GM12878 (cell line): Measurements from ENCODE around the gene CREBRF. TPM values are rescaled to one million over a fixed set of nuclear protein-coding genes. Genes with fewer than 3 reads are reported as not detected.
"Not testable (repeated sequence)": the region's sequence is repeated elsewhere in the genome, so short reads cannot be mapped to it uniquely, and the experiment has no call there.

ENCODE experiments used
- ATAC-seq: fragments of 200-7000 bp; cut with Tn5 transposase; 3 replicates; pipeline ENCODE4 v1.9.1; 2020; ENCODE audit warnings: mild to moderate bottlenecking, moderate library complexity
- BruUV-seq: library from RNA; stranded (reverse); fragments of 400-500 nt; replicated peaks from 2 replicates; lab custom pipeline; 2021; lab: Mats Ljungman, UMichigan
- CTCF ChIA-PET: fragments of 300-600 bp; sonication (Branson Sonifier 250); formaldehyde crosslinking; extraction: SDS; loops from one replicate; lab custom pipeline; 2021; ENCODE audit warnings: inconsistent platforms; lab: Yijun Ruan, JAX
- POLR2A ChIA-PET: fragments of 350-600 bp; formaldehyde crosslinking; extraction: SDS; loops from one replicate; lab custom pipeline; 2021; ENCODE audit warnings: inconsistent platforms; lab: Charles Lee
- RAD21 ChIA-PET: fragments of 300-600 bp; sonication (Branson Sonifier 250); formaldehyde crosslinking; loops from one replicate; lab custom pipeline; 2023; ENCODE audit warnings: antibody characterized with exemption; ENCODE audit not compliant: unreplicated experiment; lab: Charles Lee
- SMC1A ChIA-PET: fragments of 300-600 bp; sonication (Branson Sonifier 250); formaldehyde crosslinking; loops from one replicate; lab custom pipeline; 2023; ENCODE audit not compliant: unreplicated experiment, uncharacterized antibody; lab: Charles Lee
- DNase-seq: peaks from one replicate; pipeline ENCODE4 v3.0.0-alpha.2; 2011; ENCODE audit warnings: low read depth, low spot score
- FAIRE-seq: peaks from 3 replicates; lab custom pipeline; 2011; peaks lifted over from hg19 to GRCh38; lab: Jason Lieb, UNC
- H2AFZ ChIP-seq: 2 replicates; pipeline ENCODE4 v1.6.0; 2011; ENCODE audit warnings: low read depth, low read length, control low read depth; ENCODE audit not compliant: control insufficient read depth
- H3K27ac ChIP-seq: 2 replicates; pipeline ENCODE4 v1.5.1; 2011; ENCODE audit warnings: control low read depth; ENCODE audit not compliant: control insufficient read depth, insufficient read depth
- H3K27me3 ChIP-seq, 2 experiments: replicated peaks in 1 of 2; 2 replicates each; pipeline versions ENCODE4 v1.6.0 to v1.6.1; 2011; ENCODE audit warnings: low read length in 1 of 2; ENCODE audit not compliant: control insufficient read depth in 2 of 2, insufficient read depth in 2 of 2
- H3K36me3 ChIP-seq, 2 experiments: 2 replicates each; pipeline ENCODE4 v1.5.1; 2011; ENCODE audit warnings: low read length in 1 of 2; ENCODE audit not compliant: control insufficient read depth in 2 of 2, insufficient read depth in 2 of 2
- H3K4me1 ChIP-seq: 2 replicates; pipeline ENCODE4 v1.6.1; 2011; ENCODE audit warnings: mild to moderate bottlenecking, low read length, moderate library complexity, mixed read lengths; ENCODE audit not compliant: control insufficient read depth, insufficient read depth
- H3K4me2 ChIP-seq: 2 replicates; pipeline ENCODE4 v1.6.0; 2011; ENCODE audit warnings: control low read depth; ENCODE audit not compliant: control insufficient read depth, insufficient read depth
- H3K4me3 ChIP-seq: fragments of 200-600 bp; sonication (generic); 2 replicates; pipeline ENCODE4 v1.5.1; 2016
- H3K79me2 ChIP-seq: 2 replicates; pipeline ENCODE4 v1.6.0; 2011; ENCODE audit warnings: low read length; ENCODE audit not compliant: control insufficient read depth, insufficient read depth
- H3K9ac ChIP-seq: 2 replicates; pipeline ENCODE4 v1.8.0; 2011; ENCODE audit warnings: low read length, control low read depth, mixed read lengths; ENCODE audit not compliant: control insufficient read depth, insufficient read depth
- H3K9me3 ChIP-seq: replicated peaks from 3 replicates; pipeline ENCODE4 v1.5.1; 2011; ENCODE audit warnings: mild to moderate bottlenecking, low read length; ENCODE audit not compliant: control insufficient read depth, insufficient read depth
- H4K20me1 ChIP-seq: 2 replicates; pipeline ENCODE4 v1.6.0; 2011; ENCODE audit not compliant: control insufficient read depth, insufficient read depth
- DPF2 ChIP-seq: fragments of 450-650 bp; IDR thresholded peaks from 2 replicates; pipeline ENCODE4 v1.6.1; 2017; ENCODE audit warnings: mild to moderate bottlenecking
- ETV6 ChIP-seq, 2 experiments: fragments of 450-650 bp in 1 of 2; IDR thresholded peaks in 1 of 2; conservative IDR thresholded peaks in 1 of 2; 2 replicates each; pipeline ENCODE4 v1.6.1; 2014; ENCODE audit warnings: antibody characterized with exemption in 1 of 2, borderline replicate concordance in 1 of 2, low read depth in 1 of 2, mild to moderate bottlenecking in 1 of 2, moderate library complexity in 1 of 2
- MTA3 ChIP-seq: IDR thresholded peaks from 2 replicates; pipeline ENCODE4 v1.6.1; 2012; ENCODE audit warnings: low read length, inconsistent platforms, borderline replicate concordance
- MYB ChIP-seq: fragments of 150-350 bp; IDR thresholded peaks from 2 replicates; pipeline ENCODE4 v1.6.1; 2014; ENCODE audit warnings: mild to moderate bottlenecking, low read depth, low read length, borderline replicate concordance
- NFYB ChIP-seq: IDR thresholded peaks from 2 replicates; pipeline ENCODE4 v1.6.1; 2011; ENCODE audit warnings: low read depth, mild to moderate bottlenecking, low read length, improper control_type of control experiment, moderate library complexity; ENCODE audit not compliant: insufficient read depth
- RAD21 ChIP-seq: IDR thresholded peaks from 2 replicates; pipeline ENCODE4 v1.6.1; 2011; ENCODE audit warnings: mild to moderate bottlenecking, low read depth, low read length, moderate library complexity; ENCODE audit not compliant: insufficient read depth
- STAT3 ChIP-seq: IDR thresholded peaks from 2 replicates; pipeline ENCODE4 v1.6.1; 2011; ENCODE audit warnings: low read depth, low read length, improper control_type of control experiment
- WGBS: methylation state at CpG from one replicate; pipeline ENCODE4 v1.1.6; 2016; ENCODE audit warnings: low lambda C conversion rate; ENCODE audit not compliant: insufficient replicate concordance, insufficient coverage; ENCODE audit errors: missing lambda C conversion rate; 5-methylcytosine and 5-hydroxymethylcytosine counted together
- in situ Hi-C: fragments of 300-500 bp; cut with MboI; formaldehyde crosslinking; loops from 9 replicates; pipeline ENCODE4 v1.14.3; 2018; ENCODE audit warnings: mixed read lengths
- intact Hi-C: fragments of 100-400 bp; cut with micrococcal nuclease; formaldehyde crosslinking; loops from one replicate; pipeline ENCODE4 v1.14.2; 2022; ENCODE audit not compliant: unreplicated experiment
- polyA plus RNA-seq, 11 experiments: library from polyadenylated mRNA; depleted of rRNA in 4 of 11; unstranded in 6 of 11; stranded (reverse) in 5 of 11; fragments of >200 nt; fragmentation: Nextera tagmentation in 4 of 11; fragmentation: Illumina TruSeq in 1 of 11; extraction: Ambion mirVana in 4 of 11; extraction: Trizol in 1 of 11; gene quantifications; 1 replicate in 1 of 11; 2 replicates in 10 of 11; pipeline versions ENCODE4 v1.2.1 to v1.2.3, GENCODE V29; 2011 to 2016; ENCODE audit warnings: inconsistent platforms in 2 of 11, missing spikeins in 2 of 11, low read depth in 1 of 11
- total RNA-seq, 4 experiments: library from RNA; depleted of rRNA in 3 of 4; stranded (reverse); fragments of >200 nt in 3 of 4; fragmentation: Illumina TruSeq in 1 of 4; extraction: Trizol in 1 of 4; gene quantifications; 2 replicates each; pipeline versions ENCODE4 v1.2.1 to v1.2.3, GENCODE V29; 2013 to 2021
- TF ChIP-seq, protein P1 (sequence below): fragments of 450-650 bp; IDR thresholded peaks from 2 replicates; pipeline ENCODE4 v1.6.1; 2016; ENCODE audit warnings: mild to moderate bottlenecking
- TF ChIP-seq, protein P2 (sequence below): IDR thresholded peaks from 2 replicates; pipeline ENCODE4 v1.6.1; 2011; ENCODE audit warnings: borderline replicate concordance, low read depth, mild to moderate bottlenecking, moderate library complexity, mixed read lengths, low read length; ENCODE audit not compliant: insufficient read depth; ENCODE audit errors: extremely low read length

Gene CREBRF
- total and polyA plus RNA-seq, 10 of the 15 experiments (the other 5 are each of a cell fraction or from before 2014, with no cell fraction given) = 1.2 to 12.7 (median 3.9) TPM

DNA sequence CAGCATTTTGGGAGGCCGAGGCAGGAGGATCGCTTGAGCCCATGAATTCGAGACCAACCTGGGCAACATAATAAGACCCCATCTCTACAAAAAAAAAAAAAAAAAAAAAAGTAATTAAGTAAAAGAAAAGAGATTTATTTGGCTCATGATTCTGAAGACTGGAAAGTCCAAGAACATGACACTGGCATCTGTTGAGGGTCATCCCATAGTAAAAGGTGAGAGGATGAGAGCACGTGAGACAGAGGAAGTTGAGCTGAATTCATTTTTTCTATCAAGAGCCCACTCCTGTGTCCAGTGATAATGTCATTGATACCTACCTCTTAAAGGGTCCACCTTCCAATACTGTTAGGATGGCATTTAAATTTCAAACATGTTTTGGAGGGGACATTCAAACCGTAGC lies 19.8 kb downstream of the CREBRF start:
- intact Hi-C loops = no loop called here
- in situ Hi-C loops = no loop called here
- Histone ChIP-seq H3K36me3 (0 out of 4 replicates have a peak, but pooled peaks cover 0 to 2% of the 10 kb centered on the region in 2 experiments), H3K27me3 (no peaks in the 10 kb centered on the region), H3K4me3 (no peak overlapping the region), H4K20me1 (no peaks in the 10 kb centered on the region), H3K9ac (no peak overlapping the region), H3K79me2 (no peaks in the 10 kb centered on the region), H3K9me3 (no peaks in the 10 kb centered on the region), H2AFZ (no peak overlapping the region), H3K4me2 (no peak overlapping the region), H3K27ac (no peak overlapping the region), H3K4me1 (no peaks in the 10 kb centered on the region)
- WGBS = 79% methylated on average over 5 of the region's 5 CpGs
- FAIRE-seq = no peak
- RAD21 ChIA-PET = no interaction called here
- no TSS peak for BruUV-seq
- TF ChIP-seq, protein P1, sequence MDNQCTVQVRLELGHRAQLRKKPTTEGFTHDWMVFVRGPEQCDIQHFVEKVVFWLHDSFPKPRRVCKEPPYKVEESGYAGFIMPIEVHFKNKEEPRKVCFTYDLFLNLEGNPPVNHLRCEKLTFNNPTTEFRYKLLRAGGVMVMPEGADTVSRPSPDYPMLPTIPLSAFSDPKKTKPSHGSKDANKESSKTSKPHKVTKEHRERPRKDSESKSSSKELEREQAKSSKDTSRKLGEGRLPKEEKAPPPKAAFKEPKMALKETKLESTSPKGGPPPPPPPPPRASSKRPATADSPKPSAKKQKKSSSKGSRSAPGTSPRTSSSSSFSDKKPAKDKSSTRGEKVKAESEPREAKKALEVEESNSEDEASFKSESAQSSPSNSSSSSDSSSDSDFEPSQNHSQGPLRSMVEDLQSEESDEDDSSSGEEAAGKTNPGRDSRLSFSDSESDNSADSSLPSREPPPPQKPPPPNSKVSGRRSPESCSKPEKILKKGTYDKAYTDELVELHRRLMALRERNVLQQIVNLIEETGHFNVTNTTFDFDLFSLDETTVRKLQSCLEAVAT = no peak
- TF ChIP-seq MYB (no peak), DPF2 (no peak), ETV6 (conservative IDR thresholded peaks at IDR 0.05 in 1 of 2, IDR thresholded peaks at IDR 0.05 in 1 of 2; ENCODE audit: borderline replicate concordance in 1 of 2, low read depth in 1 of 2) (no peak), NFYB (no peak), MTA3 (no peak), RAD21 (no peak), STAT3 (no peak)
- TF ChIP-seq, protein P2, sequence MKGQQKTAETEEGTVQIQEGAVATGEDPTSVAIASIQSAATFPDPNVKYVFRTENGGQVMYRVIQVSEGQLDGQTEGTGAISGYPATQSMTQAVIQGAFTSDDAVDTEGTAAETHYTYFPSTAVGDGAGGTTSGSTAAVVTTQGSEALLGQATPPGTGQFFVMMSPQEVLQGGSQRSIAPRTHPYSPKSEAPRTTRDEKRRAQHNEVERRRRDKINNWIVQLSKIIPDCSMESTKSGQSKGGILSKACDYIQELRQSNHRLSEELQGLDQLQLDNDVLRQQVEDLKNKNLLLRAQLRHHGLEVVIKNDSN = no peak
- POLR2A ChIA-PET = interaction anchor here (0.6 kb wide), 1 partner anchor 859 kb away, joined by 8 read pairs; no protein-coding TSS in a partner anchor
- CTCF ChIA-PET = no interaction called here
- no peak for ATAC-seq
- DNase-seq = no peak
- SMC1A ChIA-PET = no interaction called here

DNA sequence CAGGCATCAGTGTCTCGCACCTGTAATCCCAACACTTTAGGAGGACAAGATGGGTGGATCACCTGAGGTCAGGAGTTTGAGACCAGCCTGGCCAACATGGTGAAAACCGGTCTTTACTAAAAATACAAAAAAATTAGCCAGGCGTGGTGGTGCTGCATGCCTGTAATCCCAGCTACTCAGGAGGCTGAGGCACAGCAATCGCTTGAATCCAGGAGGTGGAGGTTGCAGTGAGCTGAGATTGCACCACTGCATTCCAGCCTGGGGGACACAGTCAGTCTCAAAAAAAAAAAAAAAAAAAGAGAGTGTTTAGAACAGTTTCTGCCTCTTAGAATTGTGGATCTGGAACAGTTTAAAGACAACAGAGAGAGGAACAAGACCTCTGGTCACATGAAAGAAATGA lies 20.3 kb downstream of the CREBRF start:
- H3K4me1 ChIP-seq, BruUV-seq, H2AFZ ChIP-seq, H3K27me3 ChIP-seq, H3K36me3 ChIP-seq, H3K4me2 ChIP-seq, H3K9me3 ChIP-seq, FAIRE-seq, ATAC-seq, RAD21 ChIA-PET, intact Hi-C loops, DNase-seq, H3K4me3 ChIP-seq, in situ Hi-C loops, CTCF ChIA-PET, H4K20me1 ChIP-seq, H3K79me2 ChIP-seq, H3K27ac ChIP-seq, H3K9ac ChIP-seq, SMC1A ChIA-PET: not testable (repeated sequence)
- WGBS = 100% methylated on average over 4 of the region's 4 CpGs
- POLR2A ChIA-PET = interaction anchor here (0.6 kb wide), 2 partner anchors 860 to 1461 kb away, joined by 4 to 8 read pairs; no protein-coding TSS in a partner anchor
